ENCODE measurements around the gene MTIF3. TPM values are rescaled to one million over a fixed set of nuclear protein-coding genes. Genes with fewer than 3 reads are reported as not detected.

The MTIF3 gene
- total and polyA plus RNA-seq, 9 donors = 50.2 to 62.0 (median 53.3) TPM

DNA sequence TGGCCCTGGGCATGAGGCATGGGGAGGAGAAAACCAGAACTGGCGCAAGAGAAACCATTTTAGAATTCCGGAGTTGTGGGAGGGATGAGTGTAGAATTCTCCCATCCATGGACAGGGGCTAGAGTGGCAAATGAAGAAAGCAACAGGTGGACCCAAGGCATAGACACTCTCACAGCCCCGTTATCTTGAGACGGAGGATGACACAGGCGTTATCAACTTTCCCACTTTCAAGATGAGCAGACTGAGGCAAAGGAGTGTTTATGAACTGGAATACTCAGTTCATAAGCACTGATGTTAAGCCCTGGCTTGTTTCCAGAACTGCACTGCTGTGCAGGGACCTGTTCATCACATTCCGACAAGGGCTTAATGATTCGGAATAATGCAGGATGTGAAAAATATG lies 27.0 kb downstream of the MTIF3 start:
- H3K4me1 ChIP-seq (ENCODE audit: control insufficient read depth, insufficient read depth, low read length) = peaks cover 35% of the 10 kb centered on the region
- peaks cover 18% of the 10 kb centered on the region for H3K36me3 ChIP-seq (ENCODE audit: control insufficient read depth, insufficient read depth, low read length)
- H3K27ac ChIP-seq (ENCODE audit: low read length) = no peak overlapping the region
- H3K9me3 ChIP-seq (replicated peaks; ENCODE audit: control insufficient read depth, low read depth, low read length) = no peaks in the 10 kb centered on the region
- 82% methylated on average over 3 of the region's 7 CpGs for WGBS (ENCODE audit: insufficient coverage)
- peak; percentile 36 for DNase-seq
- no peak overlapping the region for H3K4me3 ChIP-seq (ENCODE audit: low read length)
- no peaks in the 10 kb centered on the region for H3K27me3 ChIP-seq (ENCODE audit: control insufficient read depth, insufficient read depth, low read length)

DNA sequence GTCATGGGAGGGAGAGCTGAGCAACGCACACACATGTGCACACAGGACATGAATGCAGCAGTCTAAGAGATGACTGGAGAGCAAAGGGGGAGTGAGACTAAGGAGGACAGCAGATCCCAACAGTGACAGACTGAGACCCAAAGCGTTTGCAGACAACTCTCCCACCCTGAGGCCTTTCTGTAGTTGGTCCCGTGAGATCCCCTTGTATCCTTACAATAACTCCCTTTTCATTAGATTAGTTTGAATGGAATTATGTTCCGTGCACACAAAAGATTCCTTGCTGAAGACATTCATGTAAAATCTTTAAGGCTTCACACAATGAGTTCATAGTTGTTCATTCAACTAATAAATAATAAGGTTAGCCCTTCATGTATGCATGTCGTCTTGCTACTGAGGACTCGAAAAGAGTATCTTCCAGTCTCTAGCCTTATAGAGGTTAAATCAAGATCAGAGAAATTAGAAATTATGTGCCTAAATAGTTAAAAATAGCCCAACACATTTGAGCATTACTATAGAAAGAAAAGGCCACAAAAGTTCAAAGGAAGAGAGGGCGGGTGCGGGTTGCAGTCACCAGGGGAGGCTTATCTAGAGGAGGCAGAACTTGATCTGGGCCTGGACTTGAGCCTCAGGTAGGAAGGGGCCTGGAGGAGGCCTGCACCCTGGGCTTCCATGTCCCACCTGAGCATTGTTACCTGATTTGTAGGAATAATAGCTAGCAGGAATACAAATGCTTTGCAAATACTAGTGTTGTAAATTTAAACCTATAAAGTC lies 29.1 kb downstream of the MTIF3 start:
- H3K4me1 ChIP-seq (ENCODE audit: control insufficient read depth, insufficient read depth, low read length) = peaks cover 22% of the 10 kb centered on the region
- no peak overlapping the region for H3K27ac ChIP-seq (ENCODE audit: low read length)
- 87% methylated on average over 3 of the region's 8 CpGs for WGBS (ENCODE audit: insufficient coverage)
- no peaks in the 10 kb centered on the region for H3K36me3 ChIP-seq (ENCODE audit: control insufficient read depth, insufficient read depth, low read length)
- DNase-seq = no peak
- no peaks in the 10 kb centered on the region for H3K27me3 ChIP-seq (ENCODE audit: control insufficient read depth, insufficient read depth, low read length)
- no peak overlapping the region for H3K4me3 ChIP-seq (ENCODE audit: low read length)
- H3K9me3 ChIP-seq (replicated peaks; ENCODE audit: control insufficient read depth, low read depth, low read length) = no peaks in the 10 kb centered on the region

DNA sequence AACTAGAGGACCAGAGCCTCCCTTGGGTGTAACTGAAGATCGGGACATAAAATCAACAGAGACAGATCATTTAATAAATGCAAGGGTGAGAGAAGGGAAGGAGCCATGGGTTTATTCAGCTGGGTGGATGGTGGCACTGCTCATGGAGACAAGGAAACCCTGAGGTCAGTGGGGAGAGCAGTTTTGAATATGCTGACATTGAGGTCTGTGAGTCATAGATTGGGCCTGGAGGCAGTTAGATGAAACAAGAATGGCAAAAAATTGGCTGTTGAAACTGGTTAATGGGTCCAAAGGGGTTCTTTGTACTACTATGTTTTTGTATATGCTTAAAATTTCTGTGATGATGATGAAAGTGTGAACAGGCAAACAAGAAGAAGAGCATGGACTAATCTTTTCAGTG lies 31.0 kb downstream of the MTIF3 start:
- no peaks in the 10 kb centered on the region for H3K36me3 ChIP-seq (ENCODE audit: control insufficient read depth, insufficient read depth, low read length)
- H3K27me3 ChIP-seq (ENCODE audit: control insufficient read depth, insufficient read depth, low read length) = no peaks in the 10 kb centered on the region
- WGBS (ENCODE audit: insufficient coverage) = 71% methylated on average over 1 of the region's 1 CpG
- no peak overlapping the region for H3K4me3 ChIP-seq (ENCODE audit: low read length)
- DNase-seq = no peak
- no peak overlapping the region for H3K27ac ChIP-seq (ENCODE audit: low read length)
- H3K4me1 ChIP-seq (ENCODE audit: control insufficient read depth, insufficient read depth, low read length) = peaks cover 23% of the 10 kb centered on the region
- no peaks in the 10 kb centered on the region for H3K9me3 ChIP-seq (replicated peaks; ENCODE audit: control insufficient read depth, low read depth, low read length)

GRCh38 chr13:27415116-27415515 lies 35.2 kb downstream of the MTIF3 start:
- Histone ChIP-seq H3K36me3 (ENCODE audit: control insufficient read depth, insufficient read depth, low read length) (no peaks in the 10 kb centered on the region), H3K27me3 (ENCODE audit: control insufficient read depth, insufficient read depth, low read length) (no peaks in the 10 kb centered on the region), H3K4me3 (ENCODE audit: low read length) (no peak overlapping the region), H3K4me1 (ENCODE audit: control insufficient read depth, insufficient read depth, low read length) (peaks cover 17% of the 10 kb centered on the region), H3K9me3 (replicated peaks; ENCODE audit: control insufficient read depth, low read depth, low read length) (peaks cover 1% of the 10 kb centered on the region), H3K27ac (ENCODE audit: low read length) (peak overlapping the region; percentile 85)
- DNase-seq = peak; percentile 79
- WGBS (ENCODE audit: insufficient coverage) = no CpG with 5 or more reads among the region's 1 CpG

- H3K9me3 ChIP-seq (replicated peaks; ENCODE audit: control insufficient read depth, low read depth, low read length) = peaks cover 5% of the 10 kb centered on the region
- no peaks in the 10 kb centered on the region for H3K36me3 ChIP-seq (ENCODE audit: control insufficient read depth, insufficient read depth, low read length)
- DNase-seq = no peak
- H3K4me3 ChIP-seq (ENCODE audit: low read length) = no peak overlapping the region
- H3K27me3 ChIP-seq (ENCODE audit: control insufficient read depth, insufficient read depth, low read length) = no peaks in the 10 kb centered on the region
- H3K4me1 ChIP-seq (ENCODE audit: control insufficient read depth, insufficient read depth, low read length) = peaks cover 19% of the 10 kb centered on the region
- no peak overlapping the region for H3K27ac ChIP-seq (ENCODE audit: low read length)
- 60% methylated on average over 1 of the region's 3 CpGs for WGBS (ENCODE audit: insufficient coverage)
These were observed 39.0 kb downstream of the MTIF3 start for GRCh38 chr13:27411341-27411740.

- H3K9me3 ChIP-seq (replicated peaks; ENCODE audit: control insufficient read depth, low read depth, low read length) = peaks cover 5% of the 10 kb centered on the region
- H3K27ac ChIP-seq (ENCODE audit: low read length) = no peak overlapping the region
- peaks cover 21% of the 10 kb centered on the region for H3K4me1 ChIP-seq (ENCODE audit: control insufficient read depth, insufficient read depth, low read length)
- 57% methylated on average over 1 of the region's 2 CpGs for WGBS (ENCODE audit: insufficient coverage)
- H3K4me3 ChIP-seq (ENCODE audit: low read length) = no peak overlapping the region
- DNase-seq = no peak
- no peaks in the 10 kb centered on the region for H3K27me3 ChIP-seq (ENCODE audit: control insufficient read depth, insufficient read depth, low read length)
- no peaks in the 10 kb centered on the region for H3K36me3 ChIP-seq (ENCODE audit: control insufficient read depth, insufficient read depth, low read length)
These were observed 41.4 kb downstream of the MTIF3 start for GRCh38 chr13:27409013-27409412.

DNA sequence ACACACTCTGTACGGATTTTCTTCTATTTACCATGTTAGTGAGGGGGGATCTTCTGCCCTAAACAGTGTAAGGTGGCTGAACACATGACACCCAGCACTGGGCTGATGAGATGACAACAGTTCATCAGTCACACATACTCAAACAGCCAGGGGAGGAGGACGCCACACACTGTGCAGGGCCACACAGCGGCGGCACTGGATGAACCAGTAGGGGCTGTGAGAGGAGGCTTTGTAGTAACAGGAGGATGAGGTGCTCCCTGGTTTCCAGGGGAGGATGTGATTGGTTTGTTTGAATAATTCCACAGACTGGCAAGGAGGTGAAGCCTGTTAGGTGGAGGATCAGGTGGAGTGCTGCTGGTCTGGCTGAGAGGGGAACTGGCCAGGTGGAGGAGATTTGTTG lies 42.3 kb downstream of the MTIF3 start:
- peaks cover 30% of the 10 kb centered on the region for H3K4me1 ChIP-seq (ENCODE audit: control insufficient read depth, insufficient read depth, low read length)
- H3K36me3 ChIP-seq (ENCODE audit: control insufficient read depth, insufficient read depth, low read length) = no peaks in the 10 kb centered on the region
- WGBS (ENCODE audit: insufficient coverage) = 54% methylated on average over 2 of the region's 4 CpGs
- no peaks in the 10 kb centered on the region for H3K27me3 ChIP-seq (ENCODE audit: control insufficient read depth, insufficient read depth, low read length)
- no peak for DNase-seq
- H3K27ac ChIP-seq (ENCODE audit: low read length) = no peak overlapping the region
- no peak overlapping the region for H3K4me3 ChIP-seq (ENCODE audit: low read length)
- peaks cover 5% of the 10 kb centered on the region for H3K9me3 ChIP-seq (replicated peaks; ENCODE audit: control insufficient read depth, low read depth, low read length)

DNA sequence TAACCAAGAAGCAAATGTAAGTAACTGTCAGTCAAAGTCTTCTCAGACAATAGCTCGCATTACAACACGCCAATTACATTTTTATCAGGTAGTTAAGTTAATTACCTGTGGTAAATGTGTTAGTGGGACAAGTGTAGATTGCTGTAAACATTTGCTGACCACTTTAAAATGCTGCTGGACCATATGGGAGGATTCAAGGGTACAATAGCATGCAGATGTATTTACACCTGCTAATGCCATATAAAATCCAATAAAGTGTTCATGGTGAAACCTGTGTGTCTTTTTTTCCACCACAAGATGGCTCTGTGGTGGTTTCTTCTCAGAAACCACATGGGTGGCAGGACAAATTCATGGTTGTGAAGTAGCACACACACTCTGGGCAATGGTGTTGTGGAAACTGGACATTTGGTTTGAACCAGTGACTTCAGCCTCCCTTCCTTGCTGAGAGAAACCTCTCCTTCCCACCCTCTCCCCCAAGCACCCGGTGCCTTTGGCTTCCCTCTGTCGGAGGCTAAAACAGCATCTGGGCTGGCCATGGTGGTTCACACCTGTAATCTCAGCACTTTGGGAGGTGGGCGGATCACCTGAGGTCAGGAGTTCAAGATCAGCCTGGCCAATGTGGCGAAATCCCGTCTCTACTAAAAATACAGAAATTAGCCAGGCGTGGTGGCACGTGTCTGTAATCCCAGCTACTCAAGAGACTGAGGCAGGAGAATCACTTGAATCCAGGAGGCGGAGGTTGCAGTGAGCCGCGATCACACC lies 44.0 kb downstream of the MTIF3 start:
- WGBS (ENCODE audit: insufficient coverage) = 84% methylated on average over 8 of the region's 12 CpGs
- H3K27me3 ChIP-seq (ENCODE audit: control insufficient read depth, insufficient read depth, low read length) = no peaks in the 10 kb centered on the region
- H3K27ac ChIP-seq (ENCODE audit: low read length) = no peak overlapping the region
- H3K9me3 ChIP-seq (replicated peaks; ENCODE audit: control insufficient read depth, low read depth, low read length) = peaks cover 5% of the 10 kb centered on the region
- peak; percentile 46 for DNase-seq
- H3K36me3 ChIP-seq (ENCODE audit: control insufficient read depth, insufficient read depth, low read length) = no peaks in the 10 kb centered on the region
- peaks cover 33% of the 10 kb centered on the region for H3K4me1 ChIP-seq (ENCODE audit: control insufficient read depth, insufficient read depth, low read length)
- H3K4me3 ChIP-seq (ENCODE audit: low read length) = no peak overlapping the region

DNA sequence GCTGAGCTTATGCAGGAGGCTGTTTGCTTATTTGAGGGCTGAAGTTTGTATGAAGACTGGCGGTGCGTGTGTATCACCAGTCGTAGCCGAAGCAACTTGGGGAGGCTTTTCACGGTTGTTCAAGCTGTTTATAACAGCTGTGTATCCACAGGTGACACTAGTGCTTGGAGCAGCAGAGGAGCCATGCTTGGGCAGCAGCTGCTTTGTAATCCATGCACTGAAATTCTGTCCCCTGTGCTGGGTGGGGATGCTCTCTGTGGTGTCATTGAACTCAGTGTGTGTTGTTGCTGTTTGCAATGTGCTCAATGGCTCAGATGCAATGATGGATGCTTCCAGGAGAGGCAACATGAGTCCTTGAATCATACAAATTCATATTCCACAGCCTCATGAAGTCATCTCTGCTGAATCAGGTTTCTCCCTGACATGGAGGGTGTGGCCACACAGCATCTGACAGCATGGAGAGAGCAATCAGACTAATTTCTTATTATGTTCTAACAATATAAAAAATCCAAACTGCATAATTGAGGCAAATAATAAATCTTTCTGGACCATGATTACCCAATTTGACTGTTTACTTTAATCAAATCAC lies 44.7 kb downstream of the MTIF3 start:
- peak; percentile 62 for DNase-seq
- Histone ChIP-seq H3K27me3 (ENCODE audit: control insufficient read depth, insufficient read depth, low read length) (no peaks in the 10 kb centered on the region), H3K36me3 (ENCODE audit: control insufficient read depth, insufficient read depth, low read length) (no peaks in the 10 kb centered on the region), H3K4me3 (ENCODE audit: low read length) (no peak overlapping the region), H3K9me3 (replicated peaks; ENCODE audit: control insufficient read depth, low read depth, low read length) (peaks cover 5% of the 10 kb centered on the region), H3K27ac (ENCODE audit: low read length) (no peak overlapping the region), H3K4me1 (ENCODE audit: control insufficient read depth, insufficient read depth, low read length) (peaks cover 33% of the 10 kb centered on the region)
- 58% methylated on average over 5 of the region's 5 CpGs for WGBS (ENCODE audit: insufficient coverage)

- 77% methylated on average over 13 of the region's 17 CpGs for WGBS (ENCODE audit: insufficient coverage)
- Histone ChIP-seq H3K27me3 (ENCODE audit: control insufficient read depth, insufficient read depth, low read length) (no peaks in the 10 kb centered on the region), H3K4me1 (ENCODE audit: control insufficient read depth, insufficient read depth, low read length) (peaks cover 33% of the 10 kb centered on the region), H3K36me3 (ENCODE audit: control insufficient read depth, insufficient read depth, low read length) (no peaks in the 10 kb centered on the region), H3K4me3 (ENCODE audit: low read length) (no peak overlapping the region), H3K9me3 (replicated peaks; ENCODE audit: control insufficient read depth, low read depth, low read length) (peaks cover 3% of the 10 kb centered on the region), H3K27ac (ENCODE audit: low read length) (peak overlapping the region; percentile 55)
- DNase-seq = peak; percentile 44
These were observed 45.7 kb downstream of the MTIF3 start for GRCh38 chr13:27404680-27405079.
